Measurements from ENCODE around the gene TMPRSS13.

The TMPRSS13 gene

DNA sequence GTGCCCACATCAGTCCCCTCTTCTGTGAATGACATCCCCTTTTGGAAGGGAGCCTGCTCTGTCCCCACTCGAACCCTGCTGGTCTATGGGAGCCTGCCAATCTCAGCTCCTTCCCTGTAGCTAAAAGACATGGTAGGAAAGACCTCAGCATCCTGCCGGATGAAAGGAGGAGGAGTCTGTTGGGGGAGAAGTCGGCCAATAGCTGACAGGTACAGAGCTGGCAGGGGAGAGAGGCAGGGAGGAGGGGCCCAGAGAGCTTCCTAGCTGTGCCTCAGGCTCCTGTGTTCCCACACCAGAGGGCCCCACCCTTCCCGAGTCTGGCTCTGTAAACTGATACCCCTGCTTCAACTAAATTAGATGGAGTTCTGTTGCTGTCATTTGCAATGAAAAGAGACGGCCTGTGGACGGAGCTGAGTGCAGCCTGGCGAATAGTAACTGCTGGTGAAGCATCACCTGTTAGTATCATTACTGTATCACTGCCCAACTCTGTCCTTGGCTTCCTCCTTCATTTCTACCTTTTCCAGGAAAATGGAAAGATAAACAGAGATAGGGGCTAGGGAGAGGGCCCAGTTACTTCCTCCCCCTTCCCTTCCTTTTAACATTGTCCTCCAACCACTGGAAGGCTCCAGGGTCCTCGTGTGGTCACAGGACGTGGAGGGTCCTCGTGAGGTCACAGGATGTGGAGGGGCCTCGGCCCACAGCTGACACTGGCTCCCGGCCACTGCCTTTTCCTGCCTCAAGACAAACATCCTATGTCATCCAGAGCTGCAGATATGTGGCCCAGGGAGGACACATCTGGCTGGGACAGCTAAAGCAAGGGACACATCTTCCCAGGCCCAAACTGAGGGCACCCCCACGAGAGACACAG, 67.8 kb downstream of the TMPRSS13 start:
- H3K36me3 Mint-ChIP-seq (ENCODE audit: insufficient read depth), result peaks cover 2% of the 10 kb centered on the region
- ATAC-seq (replicated peaks) (no peak), DNase-seq (no peak)
- H3K4me3 Mint-ChIP-seq, result no peak overlapping the region
- peaks cover 15 to 37% of the 10 kb centered on the region in 2 donors for H3K27me3 Mint-ChIP-seq
- H3K4me1 Mint-ChIP-seq (ENCODE audit: low read depth in 2 of 2), result peaks cover 0 to 7% of the 10 kb centered on the region in 2 donors
- H3K9me3 Mint-ChIP-seq, result no peaks in the 10 kb centered on the region
- peak overlapping the region in 1 of 2 donors; percentile 2 for H3K27ac Mint-ChIP-seq

DNA sequence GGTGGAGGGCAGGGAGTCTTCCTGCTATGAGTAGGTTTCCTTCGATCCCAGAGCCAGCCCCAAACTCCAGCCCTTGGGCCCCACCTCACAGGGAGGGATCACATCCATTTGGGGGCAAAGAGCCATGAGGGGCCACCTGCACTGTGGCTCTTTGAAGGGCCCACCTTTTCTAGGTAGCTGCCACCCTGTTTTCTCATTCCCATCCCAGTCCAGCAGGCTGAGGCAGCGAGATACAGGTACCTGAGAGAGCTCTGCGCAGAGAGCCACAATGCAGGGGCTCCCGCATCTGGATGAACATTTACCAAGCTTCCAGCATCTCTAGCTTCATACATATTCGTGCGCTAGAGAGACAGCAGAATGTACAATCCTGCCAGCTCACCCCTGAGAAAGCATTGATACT, 69.1 kb downstream of the TMPRSS13 start:
- H3K27me3 Mint-ChIP-seq, result peaks cover 15 to 40% of the 10 kb centered on the region in 2 donors
- ATAC-seq (replicated peaks) (no peak), DNase-seq (no peak)
- H3K36me3 Mint-ChIP-seq (ENCODE audit: insufficient read depth), result peaks cover 2% of the 10 kb centered on the region
- no peak overlapping the region for H3K27ac Mint-ChIP-seq
- peaks cover 0 to 7% of the 10 kb centered on the region in 2 donors for H3K4me1 Mint-ChIP-seq (ENCODE audit: low read depth in 2 of 2)
- no peak overlapping the region for H3K4me3 Mint-ChIP-seq
- no peaks in the 10 kb centered on the region for H3K9me3 Mint-ChIP-seq

DNA sequence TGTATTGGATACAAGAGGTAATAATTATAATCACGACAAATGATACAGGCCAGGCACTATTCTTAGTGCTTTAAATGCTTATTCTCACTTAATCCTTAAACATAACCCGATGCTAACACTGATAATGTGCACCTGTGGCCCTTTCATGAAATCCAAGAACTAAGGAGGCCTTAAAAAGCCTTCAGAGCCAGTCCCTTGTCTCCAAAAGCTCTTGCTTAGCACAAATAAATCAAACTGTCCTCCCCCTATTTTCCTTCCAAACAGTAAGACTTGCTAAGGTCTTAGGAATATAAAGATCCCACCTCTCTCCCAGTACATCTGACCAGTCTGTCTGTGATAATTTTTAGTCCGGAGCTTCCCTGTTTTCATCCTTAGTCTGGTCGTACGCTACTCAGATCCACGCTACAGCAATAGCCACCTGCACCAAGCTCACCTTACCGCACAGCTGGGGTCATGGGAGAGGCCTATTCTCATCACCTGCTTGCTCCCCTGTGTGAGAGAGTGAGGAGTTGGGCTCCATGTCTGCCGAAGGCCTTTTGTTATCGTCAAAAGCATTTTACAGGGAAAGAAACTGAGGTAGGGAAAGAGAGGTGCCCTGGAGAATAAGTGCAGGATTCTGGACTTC, 69.6 kb downstream of the TMPRSS13 start:
- no peak overlapping the region for H3K4me3 Mint-ChIP-seq
- H3K4me1 Mint-ChIP-seq (ENCODE audit: low read depth in 2 of 2), result peaks cover 0 to 7% of the 10 kb centered on the region in 2 donors

GRCh38 chr11:117859061-117859460, 70.1 kb downstream of the TMPRSS13 start:
- peaks cover 2% of the 10 kb centered on the region for H3K36me3 Mint-ChIP-seq (ENCODE audit: insufficient read depth)
- ATAC-seq (replicated peaks), result no peak
- H3K4me3 Mint-ChIP-seq, result no peak overlapping the region
- H3K9me3 Mint-ChIP-seq, result no peaks in the 10 kb centered on the region
- no peak for DNase-seq
- H3K27ac Mint-ChIP-seq, result no peak overlapping the region
- H3K27me3 Mint-ChIP-seq, result peaks cover 22 to 51% of the 10 kb centered on the region in 2 donors
- H3K4me1 Mint-ChIP-seq (ENCODE audit: low read depth in 2 of 2), result peaks cover 0 to 7% of the 10 kb centered on the region in 2 donors

More for the DNA sequence above, 69.6 kb downstream of the TMPRSS13 start:
- Mint-ChIP-seq H3K27ac (no peak overlapping the region), H3K27me3 (peaks cover 17 to 45% of the 10 kb centered on the region in 2 donors), H3K9me3 (no peaks in the 10 kb centered on the region), H3K36me3 (ENCODE audit: insufficient read depth) (peaks cover 2% of the 10 kb centered on the region)
- ATAC-seq (replicated peaks) (no peak), DNase-seq (no peak)

- ATAC-seq (replicated peaks) (no peak), DNase-seq (no peak)
- peaks cover 0 to 7% of the 10 kb centered on the region in 2 donors for H3K4me1 Mint-ChIP-seq (ENCODE audit: low read depth in 2 of 2)
- peaks cover 23 to 59% of the 10 kb centered on the region in 2 donors for H3K27me3 Mint-ChIP-seq
- no peak overlapping the region for H3K27ac Mint-ChIP-seq
- H3K4me3 Mint-ChIP-seq, result no peak overlapping the region
- peaks cover 2% of the 10 kb centered on the region for H3K36me3 Mint-ChIP-seq (ENCODE audit: insufficient read depth)
- H3K9me3 Mint-ChIP-seq, result no peaks in the 10 kb centered on the region
These were observed 71.3 kb downstream of the TMPRSS13 start for GRCh38 chr11:117857734-117858414.

- no peaks in the 10 kb centered on the region for H3K9me3 Mint-ChIP-seq
- DNase-seq, result no peak
- H3K36me3 Mint-ChIP-seq (ENCODE audit: insufficient read depth), result no peaks in the 10 kb centered on the region
- no peaks in the 10 kb centered on the region for H3K4me1 Mint-ChIP-seq (ENCODE audit: low read depth in 2 of 2)
- H3K27me3 Mint-ChIP-seq, result peaks cover 29 to 48% of the 10 kb centered on the region in 2 donors
- H3K27ac Mint-ChIP-seq, result no peak overlapping the region
- ATAC-seq (replicated peaks), result no peak
- H3K4me3 Mint-ChIP-seq, result no peak overlapping the region
These were observed 73.1 kb downstream of the TMPRSS13 start for GRCh38 chr11:117855912-117856651.

DNA sequence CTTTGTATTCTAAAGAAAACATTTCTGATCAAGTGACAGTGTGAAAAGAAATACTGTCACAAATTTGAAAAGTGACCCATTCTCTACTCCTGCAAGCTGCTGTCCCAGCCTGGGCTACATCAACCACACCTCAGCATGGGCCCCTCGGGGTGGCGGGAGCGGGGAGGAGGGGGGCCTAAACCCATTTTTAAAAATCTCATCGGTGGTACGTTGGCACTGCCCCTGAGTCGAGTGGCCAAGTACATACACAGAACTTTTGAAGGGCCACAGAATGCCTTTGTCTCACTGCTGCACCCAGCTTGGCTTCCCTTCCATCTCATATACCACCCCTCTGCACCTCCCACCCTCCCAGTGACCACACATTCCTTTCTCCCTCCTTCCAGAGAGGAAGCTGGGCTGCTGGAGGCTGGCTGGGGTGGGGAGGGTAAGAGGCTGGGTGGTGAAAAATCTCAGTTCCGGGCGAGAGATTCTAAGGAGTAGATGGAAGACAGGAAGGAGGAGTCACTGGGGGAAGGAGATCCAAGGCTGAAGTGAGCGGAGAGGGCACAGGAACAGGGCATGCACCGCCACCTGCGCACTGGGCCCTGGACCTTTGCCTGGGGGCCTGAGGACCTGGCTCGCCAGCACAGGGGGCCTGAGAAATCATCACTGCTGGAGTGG, 73.9 kb downstream of the TMPRSS13 start:
- Mint-ChIP-seq H3K4me1 (ENCODE audit: low read depth in 2 of 2) (peaks cover 1 to 3% of the 10 kb centered on the region in 2 donors), H3K27ac (no peak overlapping the region)

GRCh38 chr11:117852309-117852708, 76.9 kb downstream of the TMPRSS13 start:
- H3K9me3 Mint-ChIP-seq, result no peaks in the 10 kb centered on the region
- DNase-seq (no peak), ATAC-seq (replicated peaks) (no peak)
- no peak overlapping the region for H3K4me3 Mint-ChIP-seq
- H3K36me3 Mint-ChIP-seq (ENCODE audit: insufficient read depth), result no peaks in the 10 kb centered on the region
- H3K27ac Mint-ChIP-seq, result no peak overlapping the region
- H3K4me1 Mint-ChIP-seq (ENCODE audit: low read depth in 2 of 2), result peaks cover 9 to 10% of the 10 kb centered on the region in 2 donors
- H3K27me3 Mint-ChIP-seq, result peaks cover 22 to 41% of the 10 kb centered on the region in 2 donors

More for the DNA sequence above, 73.9 kb downstream of the TMPRSS13 start:
- Mint-ChIP-seq H3K4me3 (no peak overlapping the region), H3K27me3 (peaks cover 29 to 43% of the 10 kb centered on the region in 2 donors), H3K9me3 (no peaks in the 10 kb centered on the region), H3K36me3 (ENCODE audit: insufficient read depth) (no peaks in the 10 kb centered on the region)
- no peak for DNase-seq
- ATAC-seq (replicated peaks), result no peak

- Mint-ChIP-seq H3K4me1 (ENCODE audit: low read depth in 2 of 2) (peaks cover 9 to 10% of the 10 kb centered on the region in 2 donors), H3K4me3 (no peak overlapping the region), H3K36me3 (ENCODE audit: insufficient read depth) (no peaks in the 10 kb centered on the region), H3K27me3 (peaks cover 18 to 36% of the 10 kb centered on the region in 2 donors), H3K9me3 (no peaks in the 10 kb centered on the region), H3K27ac (no peak overlapping the region)
- DNase-seq (no peak), ATAC-seq (replicated peaks) (no peak)
These were observed 77.3 kb downstream of the TMPRSS13 start for GRCh38 chr11:117851852-117852251.

GRCh38 chr11:117851106-117851505, 78.1 kb downstream of the TMPRSS13 start:
- Mint-ChIP-seq H3K4me3 (no peak overlapping the region), H3K4me1 (ENCODE audit: low read depth in 2 of 2) (peaks cover 9 to 10% of the 10 kb centered on the region in 2 donors), H3K27ac (no peak overlapping the region), H3K27me3 (peaks cover 13 to 29% of the 10 kb centered on the region in 2 donors), H3K36me3 (ENCODE audit: insufficient read depth) (no peaks in the 10 kb centered on the region), H3K9me3 (no peaks in the 10 kb centered on the region)
- ATAC-seq (replicated peaks) (no peak), DNase-seq (no peak)

Data from effector memory CD8-positive, alpha-beta T cell (primary cell).